Testis (tissue), 2 donors: ENCODE measurements around the gene TGFBR3.

ENCODE experiments used
- POLR2A ChIP-seq: fragments of 450-650 bp; IDR thresholded peaks from one replicate; pipeline ENCODE4 v1.6.1; 2017; ENCODE audit warnings: antibody characterized with exemption, mild to moderate bottlenecking, moderate library complexity
- TF ChIP-seq, protein P1 (sequence below), 3 experiments: fragments of 450-650 bp in 2 of 3; fragments of 200-600 bp in 1 of 3; sonication (generic) in 1 of 3; IDR thresholded peaks; one replicate each; pipeline ENCODE4 v1.5.1; 2016 to 2019; ENCODE audit warnings: antibody characterized with exemption in 3 of 3, mild to moderate bottlenecking in 2 of 3, moderate library complexity in 1 of 3

GRCh38 chr1:91924146-91924545, 38.2 kb upstream of the TGFBR3 start:
- TF ChIP-seq, protein P1, sequence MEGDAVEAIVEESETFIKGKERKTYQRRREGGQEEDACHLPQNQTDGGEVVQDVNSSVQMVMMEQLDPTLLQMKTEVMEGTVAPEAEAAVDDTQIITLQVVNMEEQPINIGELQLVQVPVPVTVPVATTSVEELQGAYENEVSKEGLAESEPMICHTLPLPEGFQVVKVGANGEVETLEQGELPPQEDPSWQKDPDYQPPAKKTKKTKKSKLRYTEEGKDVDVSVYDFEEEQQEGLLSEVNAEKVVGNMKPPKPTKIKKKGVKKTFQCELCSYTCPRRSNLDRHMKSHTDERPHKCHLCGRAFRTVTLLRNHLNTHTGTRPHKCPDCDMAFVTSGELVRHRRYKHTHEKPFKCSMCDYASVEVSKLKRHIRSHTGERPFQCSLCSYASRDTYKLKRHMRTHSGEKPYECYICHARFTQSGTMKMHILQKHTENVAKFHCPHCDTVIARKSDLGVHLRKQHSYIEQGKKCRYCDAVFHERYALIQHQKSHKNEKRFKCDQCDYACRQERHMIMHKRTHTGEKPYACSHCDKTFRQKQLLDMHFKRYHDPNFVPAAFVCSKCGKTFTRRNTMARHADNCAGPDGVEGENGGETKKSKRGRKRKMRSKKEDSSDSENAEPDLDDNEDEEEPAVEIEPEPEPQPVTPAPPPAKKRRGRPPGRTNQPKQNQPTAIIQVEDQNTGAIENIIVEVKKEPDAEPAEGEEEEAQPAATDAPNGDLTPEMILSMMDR (IDR thresholded peaks at IDR 0.05): no peak
- no peak for TF ChIP-seq POLR2A
